Omental fat pad (tissue), 4 donors: ENCODE results near the gene PLG. TPM values are rescaled to one million over a fixed set of nuclear protein-coding genes. Genes with fewer than 3 reads are reported as not detected.

Source experiments
- ATAC-seq: fragments of 150-250 bp; one replicate; pipeline ENCODE4 v1.9.1; 2016; ENCODE audit warnings: mild to moderate bottlenecking, moderate library complexity; ENCODE audit not compliant: low FRiP score
- DNase-seq: peaks from one replicate; pipeline ENCODE4 v3.0.0-alpha.2; 2019; ENCODE audit warnings: low spot score
- total RNA-seq, 4 donors: library from RNA; depleted of rRNA; stranded (reverse); fragments of >200 nt; gene quantifications; one replicate each; pipeline ENCODE4 v1.1.0, GENCODE V29; 2016
- TF ChIP-seq, protein P1 (sequence below), 3 donors: fragments of 450-650 bp; IDR thresholded peaks; one replicate each; pipeline ENCODE4 v1.5.1; 2016 to 2017; ENCODE audit warnings: antibody characterized with exemption in 3 of 3, mild to moderate bottlenecking in 3 of 3, moderate library complexity in 2 of 3

Gene PLG
- total RNA-seq, 4 donors from 2014 or later = not detected

- DNase-seq (no peak), ATAC-seq (no peak)
- TF ChIP-seq, protein P1, sequence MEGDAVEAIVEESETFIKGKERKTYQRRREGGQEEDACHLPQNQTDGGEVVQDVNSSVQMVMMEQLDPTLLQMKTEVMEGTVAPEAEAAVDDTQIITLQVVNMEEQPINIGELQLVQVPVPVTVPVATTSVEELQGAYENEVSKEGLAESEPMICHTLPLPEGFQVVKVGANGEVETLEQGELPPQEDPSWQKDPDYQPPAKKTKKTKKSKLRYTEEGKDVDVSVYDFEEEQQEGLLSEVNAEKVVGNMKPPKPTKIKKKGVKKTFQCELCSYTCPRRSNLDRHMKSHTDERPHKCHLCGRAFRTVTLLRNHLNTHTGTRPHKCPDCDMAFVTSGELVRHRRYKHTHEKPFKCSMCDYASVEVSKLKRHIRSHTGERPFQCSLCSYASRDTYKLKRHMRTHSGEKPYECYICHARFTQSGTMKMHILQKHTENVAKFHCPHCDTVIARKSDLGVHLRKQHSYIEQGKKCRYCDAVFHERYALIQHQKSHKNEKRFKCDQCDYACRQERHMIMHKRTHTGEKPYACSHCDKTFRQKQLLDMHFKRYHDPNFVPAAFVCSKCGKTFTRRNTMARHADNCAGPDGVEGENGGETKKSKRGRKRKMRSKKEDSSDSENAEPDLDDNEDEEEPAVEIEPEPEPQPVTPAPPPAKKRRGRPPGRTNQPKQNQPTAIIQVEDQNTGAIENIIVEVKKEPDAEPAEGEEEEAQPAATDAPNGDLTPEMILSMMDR (IDR thresholded peaks at IDR 0.05) = no peak
These were observed 53.1 kb downstream of the PLG start for GRCh38 chr6:160755165-160755564.

DNA sequence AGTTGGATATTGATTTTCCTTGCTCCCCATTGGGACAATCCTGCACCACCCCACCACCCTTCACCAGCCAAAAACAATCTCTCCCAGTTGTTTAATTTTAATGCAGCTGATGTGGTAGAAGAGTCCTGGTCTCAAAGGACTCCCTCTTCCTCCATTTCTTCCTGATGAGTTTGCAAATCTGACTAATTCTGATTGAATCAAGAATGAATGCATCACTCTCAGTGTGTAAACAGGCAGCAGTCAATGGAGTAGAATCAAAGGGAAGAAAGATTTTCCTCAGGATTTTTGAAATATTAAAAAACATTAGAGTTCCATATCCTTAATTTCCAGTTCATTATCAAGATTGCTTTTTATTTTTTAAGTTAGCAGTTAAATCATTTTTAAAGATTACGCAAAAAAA lies 54.0 kb downstream of the PLG start:
- DNase-seq = no peak
- no peak for ATAC-seq
- TF ChIP-seq, protein P1 (IDR thresholded peaks at IDR 0.05) = no peak

DNA sequence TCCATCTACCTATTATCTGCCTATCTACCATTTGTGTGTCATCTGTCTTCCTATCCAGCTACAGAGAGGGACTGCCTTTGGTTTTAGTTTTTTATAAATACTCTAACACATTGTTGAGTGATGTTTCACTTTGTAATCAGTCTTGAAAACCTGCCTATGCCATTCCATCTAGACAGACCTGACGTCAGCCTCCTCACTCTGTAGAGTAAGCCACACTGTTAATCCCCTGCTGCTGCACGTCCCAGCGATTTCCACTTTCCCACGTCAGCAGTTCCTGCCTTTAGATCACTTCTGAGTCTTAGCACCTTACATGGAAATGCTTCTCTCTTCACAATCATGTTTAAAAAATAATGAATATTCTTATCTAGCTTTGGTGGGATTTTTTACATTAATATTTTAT lies 54.8 kb downstream of the PLG start:
- DNase-seq = no peak
- TF ChIP-seq, protein P1 (IDR thresholded peaks at IDR 0.05) = no peak
- no peak for ATAC-seq

DNA sequence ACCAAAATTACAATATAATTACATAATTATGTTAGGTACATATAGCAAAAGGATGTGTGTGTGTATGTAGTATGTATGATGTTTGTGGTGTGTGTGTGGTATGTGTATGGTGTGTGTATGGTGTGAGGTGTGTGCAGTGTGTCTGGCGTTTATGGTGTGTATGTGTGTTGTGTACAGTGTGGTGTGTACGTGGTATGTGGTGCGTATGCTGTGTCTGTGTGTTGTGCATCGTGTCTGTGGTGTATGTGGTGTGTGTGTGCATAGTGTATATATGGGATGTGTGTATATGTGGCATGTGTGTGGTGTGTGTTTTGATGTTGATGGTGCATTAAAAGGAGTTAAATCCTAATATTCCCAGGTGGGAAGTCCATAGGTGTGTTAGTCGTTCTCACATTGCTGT lies 62.8 kb downstream of the PLG start:
- TF ChIP-seq, protein P1 (IDR thresholded peaks at IDR 0.05) = no peak
- DNase-seq = no peak
- ATAC-seq = no peak

DNA sequence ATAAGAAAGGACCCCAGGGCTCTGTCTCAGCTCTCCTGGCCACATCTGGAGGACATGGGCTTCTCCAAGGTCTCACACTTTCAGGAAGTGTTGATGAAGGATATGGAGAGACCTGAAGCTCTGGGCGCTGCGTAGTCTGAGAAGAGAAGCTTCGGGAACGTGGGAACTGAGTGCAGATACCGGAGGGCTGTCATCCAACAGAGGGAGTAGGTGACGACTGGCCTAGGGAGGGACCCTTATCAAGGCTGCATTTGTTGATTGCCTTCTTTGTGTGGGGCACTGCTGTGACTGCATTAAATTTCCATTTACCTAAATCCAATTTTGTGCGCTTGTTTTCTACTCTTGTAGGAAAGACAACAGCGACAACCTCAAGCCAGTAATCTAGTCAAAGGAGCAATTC lies 63.4 kb downstream of the PLG start:
- TF ChIP-seq, protein P1 (IDR thresholded peaks at IDR 0.05) = no peak
- DNase-seq = no peak
- ATAC-seq = no peak

- TF ChIP-seq, protein P1 (IDR thresholded peaks at IDR 0.05) = no peak
- ATAC-seq = no peak
- no peak for DNase-seq
These were observed 64.6 kb downstream of the PLG start for GRCh38 chr6:160766657-160766988.

- ATAC-seq = peak; percentile 93
- TF ChIP-seq, protein P1 (IDR thresholded peaks at IDR 0.05) = no peak
- DNase-seq = no peak
These were observed 65.1 kb downstream of the PLG start for GRCh38 chr6:160766989-160767646.
